GM12875 (cell line): ENCODE measurements around the gene OVCH2.
A peak's percentile ranks its signal among the peaks of the same experiment; 100 is the strongest.

Source experiments
- H3K4me3 ChIP-seq: one replicate; pipeline ENCODE4 v1.5.1; 2011; ENCODE audit warnings: low read depth, low read length, control low read depth
- CTCF ChIP-seq: IDR thresholded peaks from 2 replicates; pipeline ENCODE4 v1.5.1; 2011; ENCODE audit warnings: low read depth, mild to moderate bottlenecking, control low read depth, inconsistent platforms, low read length, moderate library complexity, borderline replicate concordance; ENCODE audit not compliant: insufficient read depth

OVCH2 gene

GRCh38 chr11:7683571-7683970 lies 22.7 kb downstream of the OVCH2 start:
- H3K4me3 ChIP-seq = no peak overlapping the region
- no peak for TF ChIP-seq CTCF

- no peak for TF ChIP-seq CTCF
- no peak overlapping the region for H3K4me3 ChIP-seq
These were observed 28.5 kb downstream of the OVCH2 start for GRCh38 chr11:7677796-7678201.

GRCh38 chr11:7677071-7677470 lies 29.2 kb downstream of the OVCH2 start:
- TF ChIP-seq CTCF = no peak
- H3K4me3 ChIP-seq = no peak overlapping the region

- no peak for TF ChIP-seq CTCF
- H3K4me3 ChIP-seq = no peak overlapping the region
These were observed 30.6 kb downstream of the OVCH2 start for GRCh38 chr11:7675631-7676030.

GRCh38 chr11:7673724-7674434 lies 32.4 kb downstream of the OVCH2 start:
- no peak for TF ChIP-seq CTCF
- H3K4me3 ChIP-seq = peak overlapping the region; percentile 48

GRCh38 chr11:7672960-7673723 lies 33.1 kb downstream of the OVCH2 start, which contains the start of gene CYB5R2:
Gene CYB5R2 (minus strand): TSS chr11:7673500. CDS start chr11:7672825, 675 bp downstream.
- TF ChIP-seq CTCF = no peak
- peak within 1 kb of the TSS; percentile 48 for H3K4me3 ChIP-seq
